ENCODE results near the gene TSPAN13. TPM values are rescaled to one million over a fixed set of nuclear protein-coding genes. Genes with fewer than 3 reads are reported as not detected.
A peak's percentile ranks its signal among the peaks of the same experiment; 100 is the strongest.
"Not testable (repeated sequence)": the region's sequence is repeated elsewhere in the genome, so short reads cannot be mapped to it uniquely, and the experiment has no call there.

Gene TSPAN13
- total RNA-seq, 1 donor from 2014 or later: 69.8 TPM

DNA sequence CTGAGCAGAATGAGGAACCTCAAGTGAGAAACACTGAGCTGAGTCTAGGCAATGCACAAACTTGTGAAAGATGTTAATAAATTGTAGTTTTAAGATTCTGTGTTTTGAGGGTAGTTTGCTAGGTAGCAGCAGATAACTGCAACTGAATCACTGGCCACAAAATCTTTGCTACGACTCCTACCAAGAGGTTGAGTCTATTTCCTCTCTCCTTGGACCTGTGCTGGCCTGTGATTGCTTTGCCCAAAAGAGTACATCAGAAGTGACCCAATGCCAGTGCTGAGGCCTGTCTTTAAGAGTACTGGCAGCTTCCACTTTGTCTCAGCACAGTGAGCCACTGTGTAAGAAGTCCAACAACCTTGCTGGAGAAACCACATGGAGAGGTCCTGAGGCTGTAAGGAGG lies 11.9 kb upstream of the TSPAN13 start:
- no peak for DNase-seq

DNA sequence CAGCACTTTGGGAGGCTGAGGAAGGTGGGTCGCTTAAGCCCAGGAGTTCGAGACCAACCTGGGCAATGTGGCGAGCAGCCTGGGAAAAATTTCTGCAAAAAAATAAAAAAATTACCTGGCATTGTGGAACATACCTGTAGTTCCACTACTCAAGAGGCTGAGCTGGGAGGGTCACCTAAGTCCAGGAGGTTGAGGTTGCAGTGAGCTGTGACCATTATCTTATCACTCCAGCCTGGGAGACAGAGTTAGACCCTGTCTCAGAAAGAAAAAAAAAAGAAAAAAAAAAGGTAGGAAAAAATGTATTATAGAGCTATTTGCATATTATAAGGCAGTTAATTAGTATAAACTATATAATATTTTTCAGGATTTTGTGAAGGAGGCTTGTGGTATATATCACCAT lies 11.0 kb upstream of the TSPAN13 start:
- DNase-seq: no peak

DNA sequence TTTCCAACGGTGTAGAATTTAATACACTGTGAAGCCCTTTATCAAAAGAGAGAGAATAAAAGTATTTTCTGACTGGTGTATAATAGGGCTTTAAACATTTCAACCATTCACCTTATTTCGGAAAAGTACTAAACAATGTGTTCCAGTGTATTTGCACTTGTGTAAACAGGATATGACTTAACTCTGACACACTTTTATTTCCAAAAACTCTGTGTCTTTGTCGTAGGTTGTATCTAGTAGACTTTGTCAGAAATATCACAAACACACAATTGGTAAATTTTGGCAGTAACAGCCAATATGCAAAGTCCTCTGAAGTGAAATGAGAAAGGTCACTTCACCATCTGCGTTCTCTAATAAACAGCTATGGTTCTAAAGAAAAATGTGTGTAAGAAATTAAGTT lies 10.3 kb upstream of the TSPAN13 start:
- peak; percentile 66 for DNase-seq

DNA sequence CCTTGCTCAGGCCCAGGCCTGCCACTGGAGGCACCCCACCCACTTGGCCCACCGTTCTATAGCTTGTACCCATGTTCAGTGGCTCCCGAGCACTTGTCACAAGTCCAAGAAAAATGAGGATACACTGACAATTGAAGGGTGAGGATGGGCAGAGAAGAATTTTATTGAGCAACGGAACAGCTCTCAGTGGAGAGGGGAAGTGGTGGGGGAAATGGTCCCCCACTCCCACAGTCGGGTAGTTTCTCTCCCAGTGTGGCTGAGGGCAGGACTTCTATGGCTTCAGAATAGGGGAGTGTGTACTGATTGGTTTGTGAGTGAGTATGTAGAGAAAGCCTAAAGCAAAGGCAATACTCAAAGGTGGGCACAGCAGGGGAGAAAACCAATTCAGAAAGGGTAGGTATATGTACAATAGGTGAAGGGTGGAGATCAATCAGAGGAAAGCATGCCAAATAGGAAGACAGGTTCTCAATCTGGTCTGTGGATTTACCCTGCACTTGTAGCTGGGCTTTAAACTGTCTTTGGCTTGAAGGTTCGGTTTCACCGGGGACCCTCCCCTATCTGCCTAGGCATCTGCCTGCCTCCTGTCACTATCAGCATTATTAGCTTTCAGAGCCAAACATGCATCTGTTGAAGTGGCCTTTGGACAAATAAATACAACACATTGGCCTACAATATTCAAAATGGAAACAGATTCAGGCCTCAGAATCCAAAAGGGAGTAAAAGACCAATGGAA lies 8.9 kb upstream of the TSPAN13 start:
- DNase-seq: no peak

DNA sequence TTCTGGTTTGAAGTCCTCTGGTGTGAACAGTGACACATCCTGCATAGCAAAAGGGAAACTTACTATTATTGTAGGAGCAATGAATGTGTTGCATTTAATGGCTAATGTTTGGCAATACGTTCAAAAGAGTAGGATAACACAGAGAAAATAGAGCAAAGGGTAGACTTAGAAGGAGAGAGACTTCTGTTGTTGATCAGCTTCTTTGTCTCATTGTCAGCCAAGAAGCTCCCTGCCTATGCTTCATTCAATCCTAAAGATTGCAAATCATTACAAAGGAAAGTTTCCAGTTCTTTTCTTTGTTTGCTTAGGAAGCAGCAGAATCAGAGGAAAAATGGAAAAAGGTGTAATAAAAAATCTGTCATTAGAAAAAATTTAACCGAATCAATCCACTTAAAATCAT lies 7.9 kb upstream of the TSPAN13 start:
- no peak for DNase-seq

DNA sequence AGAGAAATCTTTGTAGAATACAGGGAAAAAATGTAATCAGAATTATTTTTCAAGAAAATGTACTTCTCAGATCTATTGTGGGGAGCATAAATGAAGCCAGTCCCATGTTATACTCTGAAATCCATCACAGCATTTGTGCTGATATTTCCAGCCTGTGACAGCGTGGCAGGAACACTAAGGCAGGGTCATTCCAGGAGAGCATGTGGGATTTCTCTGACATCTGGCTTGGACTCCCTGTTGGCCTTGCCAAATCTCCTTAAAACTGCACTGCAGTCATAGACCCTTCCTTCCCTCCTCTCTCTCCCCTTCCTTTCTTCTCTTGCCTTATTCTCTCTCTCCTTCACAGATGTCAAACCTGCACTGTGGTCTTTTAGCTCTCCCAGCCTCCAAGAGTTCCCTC lies 6.5 kb upstream of the TSPAN13 start:
- DNase-seq: no peak

DNA sequence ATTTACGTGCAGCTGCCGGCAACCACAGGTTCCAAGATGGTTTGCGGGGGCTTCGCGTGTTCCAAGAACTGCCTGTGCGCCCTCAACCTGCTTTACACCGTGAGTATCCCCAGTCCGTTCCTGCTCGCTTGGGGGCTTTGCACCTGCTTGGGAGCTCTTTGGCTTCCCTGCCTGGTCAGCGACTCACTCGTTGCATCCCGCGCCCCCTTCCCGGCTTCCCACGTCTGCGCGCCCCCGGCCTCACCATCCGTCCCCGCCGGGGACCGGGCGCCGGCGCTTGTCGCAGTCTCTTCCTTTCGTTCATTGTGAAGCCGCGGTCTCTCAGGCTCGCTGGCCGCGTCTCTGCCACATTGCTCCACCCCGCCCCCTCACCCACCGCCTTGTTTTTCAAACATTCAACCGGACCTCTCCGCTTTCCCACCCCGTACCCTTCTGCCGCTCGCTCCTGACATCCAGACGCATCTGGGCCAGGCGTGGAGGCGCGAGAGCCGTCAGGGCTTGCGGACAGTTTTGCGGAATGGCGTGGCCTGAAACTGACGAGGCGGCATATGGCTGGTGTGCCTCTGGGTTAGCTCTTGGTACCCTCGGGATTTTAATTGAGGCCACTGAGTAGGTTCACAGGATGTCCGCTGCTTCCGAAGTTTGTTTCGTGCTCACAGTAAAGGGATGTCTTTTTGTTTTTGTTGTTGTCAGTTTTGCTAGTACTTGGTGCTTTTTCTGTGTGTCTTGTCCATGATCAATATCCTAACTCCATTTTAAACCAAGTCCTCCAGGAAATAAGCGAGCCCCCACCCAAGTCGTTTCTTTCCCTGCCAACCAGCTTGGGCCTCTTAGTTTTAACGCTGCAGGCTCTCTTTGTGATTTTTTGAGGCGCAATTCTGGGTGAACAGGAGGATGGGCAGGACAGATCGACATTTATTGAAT lies 639 bp downstream of the TSPAN13 start:
- peak; percentile 50 for DNase-seq

DNA sequence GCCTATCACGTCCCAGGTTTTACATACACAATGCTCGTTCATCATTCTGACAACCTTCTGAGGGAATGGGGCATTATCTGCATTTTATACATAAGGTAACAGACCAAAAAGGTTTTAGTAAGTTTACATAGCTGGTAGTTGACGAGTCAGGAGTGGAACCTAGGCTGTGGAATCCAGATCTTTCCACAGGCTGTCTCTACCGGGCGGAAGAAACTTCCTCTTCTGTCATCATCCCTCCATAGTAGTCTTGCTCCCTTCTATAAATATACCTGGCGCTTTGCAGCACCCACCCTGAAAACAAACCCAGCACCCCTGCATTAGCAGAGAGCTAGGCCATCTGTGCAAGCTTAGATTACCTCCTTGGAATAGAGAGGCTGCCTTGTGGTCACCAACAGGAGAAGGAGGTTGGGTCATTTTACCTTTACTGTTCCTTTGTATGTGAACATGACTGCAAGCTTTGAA lies 1.3 kb downstream of the TSPAN13 start:
- no peak for DNase-seq

DNA sequence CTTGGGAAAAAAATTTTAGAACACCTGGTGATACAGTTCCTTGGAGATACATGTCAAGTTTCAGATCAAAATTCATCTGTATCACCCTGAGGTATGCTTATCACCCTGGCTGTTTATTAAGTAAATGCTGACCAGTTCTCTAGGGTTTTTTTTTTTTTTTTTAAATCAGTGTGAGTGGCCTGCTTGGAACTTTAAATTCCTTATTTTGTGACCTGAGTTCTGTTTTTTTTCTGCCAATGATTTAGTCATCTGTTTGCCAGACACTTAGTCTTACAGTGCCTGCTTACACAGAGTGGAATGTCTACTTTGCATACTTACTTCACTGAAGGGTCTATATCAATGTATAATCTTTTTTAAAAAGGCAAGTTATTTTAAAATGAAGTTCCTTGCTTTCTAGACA lies 1.8 kb downstream of the TSPAN13 start:
- DNase-seq: no peak

DNA sequence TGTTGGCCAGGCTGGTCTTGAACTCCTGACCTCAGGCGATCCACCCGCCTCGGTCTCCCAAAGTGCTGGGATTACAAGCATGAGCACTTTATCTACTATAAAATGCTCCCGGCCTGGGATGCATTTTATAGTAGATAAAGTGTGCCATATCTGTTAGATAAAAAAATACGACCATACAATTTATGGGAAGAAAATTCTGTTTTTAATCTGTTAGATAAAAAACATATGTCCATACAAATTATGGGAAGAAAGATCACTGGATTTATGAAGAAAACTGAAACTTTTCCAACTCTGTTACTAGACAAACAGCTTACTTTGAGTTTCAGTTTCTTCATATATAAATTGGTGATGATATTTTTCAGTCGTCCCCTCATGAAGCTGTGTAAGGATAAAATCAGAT lies 4.5 kb downstream of the TSPAN13 start:
- DNase-seq: no peak

DNA sequence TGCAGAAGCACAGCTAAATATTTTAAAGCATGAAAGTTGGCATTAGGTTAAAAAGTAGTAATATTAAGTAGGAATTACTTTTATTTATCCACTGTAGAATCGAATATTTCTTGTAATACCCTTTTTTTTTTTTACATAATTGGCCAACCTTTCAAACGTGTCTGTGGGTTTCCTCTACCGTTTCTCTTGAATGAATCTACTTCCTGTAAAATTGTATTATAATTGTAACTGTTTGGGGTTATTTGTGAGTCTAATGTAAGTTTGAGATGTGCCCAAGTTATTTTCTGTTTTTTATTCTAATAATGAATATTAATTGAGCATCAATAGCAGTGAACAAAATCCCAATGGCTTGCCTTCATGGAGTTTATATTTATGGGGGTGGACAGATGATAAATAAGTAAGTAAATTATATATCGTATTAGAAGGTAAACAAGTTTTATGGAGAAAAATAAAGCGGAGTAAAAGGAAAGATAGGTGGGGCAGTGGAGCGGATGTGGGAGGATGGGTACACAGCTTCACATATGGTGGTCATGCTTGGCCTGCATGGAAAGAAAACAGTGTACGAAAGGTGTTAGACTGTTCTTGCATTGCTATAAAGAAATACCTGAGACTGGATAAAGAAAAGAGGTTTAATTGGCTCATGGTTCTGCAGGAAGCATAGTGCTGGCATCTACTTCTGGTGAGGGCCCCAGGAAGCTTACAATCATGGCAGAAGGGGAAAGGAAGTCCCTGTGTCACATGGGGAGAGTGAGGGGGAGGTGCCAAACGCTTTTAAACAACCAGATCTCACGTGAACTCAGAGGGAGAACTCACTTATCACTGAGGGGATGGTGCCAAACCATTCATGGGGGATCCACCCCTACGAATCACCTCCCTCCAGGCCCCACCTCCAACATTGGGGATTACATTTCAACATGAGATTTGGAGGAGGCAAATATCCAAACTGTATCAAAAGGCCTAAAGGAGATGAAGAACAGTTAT lies 5.4 kb downstream of the TSPAN13 start:
- DNase-seq: no peak

DNA sequence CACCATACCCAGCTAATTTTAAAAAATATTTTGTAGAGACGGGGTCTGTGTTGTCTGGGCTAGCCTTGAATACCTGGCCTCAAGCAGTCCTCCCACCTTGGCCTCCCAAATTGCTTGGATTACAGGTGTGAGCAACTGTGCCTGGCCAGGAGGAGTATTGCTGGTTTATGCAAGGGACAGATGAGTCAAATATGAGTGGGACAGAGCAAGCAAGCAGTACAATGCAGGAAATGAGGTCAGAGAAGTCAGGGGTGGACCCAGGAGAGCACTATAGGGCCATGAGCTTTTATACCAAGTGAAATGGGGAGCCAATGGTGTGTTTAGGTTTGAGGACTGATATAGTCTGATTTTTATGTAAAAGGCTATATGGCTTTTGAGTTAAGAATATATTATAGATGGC lies 6.3 kb downstream of the TSPAN13 start:
- no peak for DNase-seq

DNA sequence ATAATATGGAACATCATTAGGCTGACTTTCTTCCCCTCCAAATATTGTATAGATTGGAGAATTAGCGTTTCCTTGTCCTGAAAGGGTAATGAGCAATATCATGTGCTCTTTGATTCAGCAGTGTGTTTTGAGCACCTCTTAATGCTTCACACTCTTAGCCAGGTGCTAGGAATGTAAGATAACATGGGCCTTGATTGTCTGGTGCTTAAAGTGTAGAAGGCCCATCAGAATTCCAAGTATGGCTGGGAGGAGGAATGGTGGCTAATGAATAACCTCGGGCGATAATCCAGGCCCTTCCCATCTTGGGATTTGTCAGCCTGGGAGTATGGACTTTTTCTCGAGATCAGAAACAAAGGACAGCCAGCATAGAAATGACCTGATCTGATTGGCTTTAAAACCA lies 8.6 kb downstream of the TSPAN13 start:
- DNase-seq: no peak

DNA sequence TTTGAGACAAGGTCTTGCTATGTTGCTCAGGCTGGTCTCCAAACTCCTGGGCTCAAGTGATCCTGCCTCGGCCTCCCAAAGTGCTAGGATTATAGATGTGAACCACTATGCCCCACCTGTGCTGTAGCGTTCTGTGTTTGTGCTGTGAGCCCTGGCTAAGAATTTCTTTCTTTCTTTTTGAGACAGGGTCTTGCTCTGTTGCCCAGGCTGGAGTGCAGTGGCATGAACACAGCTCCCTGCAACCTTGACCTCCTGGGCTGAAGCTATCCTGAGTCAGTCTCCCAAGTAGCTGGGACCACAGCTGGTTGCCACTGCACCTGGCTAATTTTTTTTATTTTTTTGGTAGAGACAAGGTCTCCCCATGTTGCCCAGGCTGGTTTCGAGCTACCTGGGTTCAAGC lies 11.4 kb downstream of the TSPAN13 start:
- no peak for DNase-seq

DNA sequence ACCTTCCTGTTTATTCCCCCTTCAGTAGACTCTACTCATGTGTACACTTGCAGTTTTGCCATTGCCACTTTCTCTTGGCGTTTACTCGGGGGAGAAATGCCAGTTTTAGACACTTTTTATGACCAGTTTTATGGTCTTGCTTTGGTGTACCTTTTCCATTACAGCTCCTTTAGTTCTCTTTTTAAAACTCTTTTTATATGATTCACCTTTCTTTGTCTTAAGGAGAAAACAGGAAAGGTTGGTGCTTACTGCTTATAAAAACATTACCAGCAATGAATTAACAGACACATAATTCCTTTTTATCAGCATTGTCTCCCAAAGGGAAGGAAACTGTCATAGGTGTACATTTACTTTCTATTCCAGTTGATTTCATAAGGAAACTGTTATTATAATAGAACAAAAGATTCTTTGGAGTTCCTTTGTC lies 11.9 kb downstream of the TSPAN13 start:
- DNase-seq: peak; percentile 72

DNA sequence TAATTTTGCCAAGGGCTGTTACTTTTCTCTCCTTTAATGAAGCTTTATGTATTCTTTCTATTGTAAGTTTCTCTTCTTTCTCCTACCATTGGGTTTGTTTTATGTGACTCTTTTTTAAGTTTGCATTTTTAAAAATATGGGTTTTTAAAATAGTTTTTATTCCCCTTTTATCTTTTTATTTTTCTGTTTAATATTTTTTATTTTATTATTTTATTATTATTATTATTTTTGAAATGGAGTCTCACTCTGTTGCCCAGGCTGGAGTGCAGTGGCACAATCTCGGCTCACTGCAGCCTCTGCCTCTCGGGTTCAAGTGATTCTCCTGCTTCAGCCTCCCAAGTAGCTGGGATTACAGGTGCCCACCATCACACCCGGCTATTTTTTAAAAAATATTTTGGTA lies 16.4 kb downstream of the TSPAN13 start:
- DNase-seq: not testable (repeated sequence)

DNA sequence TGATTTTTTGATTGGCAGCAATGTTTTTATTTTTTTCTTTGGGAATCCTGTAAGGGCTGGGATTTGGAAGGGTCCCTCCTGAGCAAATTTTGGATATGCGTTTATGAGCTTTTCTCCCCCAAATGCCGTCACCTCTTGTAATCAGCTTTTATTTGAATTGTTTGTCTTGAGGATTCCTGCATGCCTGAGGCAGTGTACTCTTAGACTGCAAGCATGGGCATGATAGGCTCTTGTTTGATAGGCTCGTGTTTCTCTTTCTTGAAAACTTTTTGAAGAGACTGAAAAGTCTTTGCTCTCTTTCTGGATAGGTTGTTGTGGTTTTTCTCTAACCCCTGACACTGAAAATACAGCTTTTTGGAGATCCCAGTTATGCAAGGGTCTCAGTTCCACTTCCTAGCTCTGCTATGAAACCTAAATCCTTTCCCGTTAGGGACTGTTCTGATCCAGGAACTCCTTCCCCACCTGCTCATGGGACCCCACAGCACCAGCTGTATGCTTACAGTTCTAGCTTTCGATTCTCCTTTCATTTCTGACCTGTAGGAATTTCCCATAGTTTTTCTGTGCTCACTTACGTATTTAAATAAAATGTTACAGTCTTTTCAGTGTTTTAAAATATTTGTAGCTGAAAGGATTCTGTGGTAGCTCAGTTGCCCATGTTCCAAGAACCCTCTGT lies 17.2 kb downstream of the TSPAN13 start:
- no peak for DNase-seq

DNA sequence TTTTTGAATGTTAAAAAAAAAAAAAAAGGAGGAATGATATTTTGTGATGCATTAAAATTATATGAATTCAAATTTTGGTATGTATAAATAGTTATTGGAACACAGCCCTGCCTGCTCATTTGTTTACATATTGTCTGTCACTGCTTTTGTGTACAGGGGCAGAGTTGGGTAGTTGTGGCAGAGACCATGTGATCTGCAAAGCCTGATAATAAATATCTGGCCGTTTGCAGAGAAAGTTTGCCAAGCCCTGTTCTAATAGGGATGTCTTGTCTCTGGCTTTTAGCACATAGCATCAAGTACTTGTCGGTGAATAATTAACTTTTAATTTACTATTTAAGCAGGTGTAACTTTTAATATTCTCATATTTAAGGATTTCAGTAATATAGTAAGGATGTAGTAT lies 19.8 kb downstream of the TSPAN13 start:
- DNase-seq: no peak

DNA sequence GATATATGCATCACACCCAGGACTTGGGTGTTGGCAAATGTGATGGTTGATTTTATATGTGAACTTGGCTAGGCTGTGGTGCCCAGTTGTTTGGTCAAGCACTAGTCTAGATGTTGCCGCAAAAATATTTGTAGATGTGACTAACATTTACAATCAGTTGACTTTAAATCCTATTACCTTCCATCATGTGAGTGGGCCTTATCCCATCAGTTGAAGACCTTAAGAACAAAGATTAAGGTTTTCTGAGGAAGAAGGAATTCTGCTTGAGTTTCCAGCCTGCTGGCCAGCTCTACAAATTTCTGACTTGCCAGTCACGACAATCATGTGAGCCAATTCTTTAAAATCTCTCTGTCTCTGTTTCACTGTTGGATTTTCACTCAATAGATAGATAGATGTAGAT lies 20.3 kb downstream of the TSPAN13 start:
- DNase-seq: no peak

DNA sequence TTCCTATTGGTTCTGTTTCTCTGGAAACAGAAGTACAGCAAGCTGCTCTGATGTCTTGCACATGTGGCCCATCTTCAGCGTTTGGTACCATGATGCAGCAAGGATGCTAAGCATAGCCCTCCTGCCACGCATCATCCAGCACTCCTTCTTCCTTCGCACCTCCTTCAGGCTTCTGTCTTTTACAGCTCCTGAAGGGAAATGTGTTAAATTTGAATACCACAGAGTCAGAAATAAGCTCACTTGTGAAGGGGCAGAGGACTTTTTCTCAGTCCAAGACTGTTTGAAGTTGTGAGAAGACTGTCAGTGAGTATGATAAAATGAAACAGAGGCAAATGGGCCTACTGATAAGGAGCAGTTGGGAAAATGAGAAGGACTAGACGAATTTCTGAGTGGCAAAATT lies 20.7 kb downstream of the TSPAN13 start:
- DNase-seq: no peak

DNA sequence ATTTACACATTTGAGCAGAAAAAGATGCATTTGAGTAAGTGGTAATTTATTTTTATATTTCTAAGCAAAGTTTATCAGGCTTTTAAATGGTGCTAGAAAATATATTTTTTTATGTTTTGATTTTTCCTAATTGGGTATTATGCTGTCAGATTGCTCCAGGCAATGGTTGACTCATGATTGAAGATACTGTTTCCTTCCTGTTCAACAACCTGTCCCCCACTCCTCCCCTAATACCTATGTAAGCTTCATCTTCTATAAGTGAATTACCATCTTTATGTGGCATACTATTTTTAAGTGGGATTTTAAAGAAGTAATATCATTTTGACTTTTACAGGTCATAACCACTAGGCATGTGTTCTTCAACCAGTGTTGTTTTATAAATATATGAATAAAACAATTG lies 21.4 kb downstream of the TSPAN13 start:
- no peak for DNase-seq

DNA sequence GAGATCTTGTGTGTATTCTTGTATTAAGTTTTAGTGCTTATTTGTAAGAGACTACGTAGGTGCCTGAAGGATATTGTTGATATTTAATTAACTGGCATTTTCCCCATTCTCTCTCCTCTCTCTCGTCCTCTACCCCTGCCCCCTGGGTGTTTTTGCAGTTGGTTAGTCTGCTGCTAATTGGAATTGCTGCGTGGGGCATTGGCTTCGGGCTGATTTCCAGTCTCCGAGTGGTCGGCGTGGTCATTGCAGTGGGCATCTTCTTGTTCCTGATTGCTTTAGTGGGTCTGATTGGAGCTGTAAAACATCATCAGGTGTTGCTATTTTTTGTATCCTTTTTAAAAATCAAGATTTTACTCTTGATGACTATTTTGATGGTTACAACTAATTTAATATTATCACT lies 22.5 kb downstream of the TSPAN13 start:
- DNase-seq: no peak

All from dermis blood vessel endothelial cell (primary cell).